DMS153 (cell line): ENCODE measurements around the gene ZNRF3.
"Not testable (repeated sequence)": the region's sequence is repeated elsewhere in the genome, so short reads cannot be mapped to it uniquely, and the experiment has no call there.

ENCODE experiments used
- DNase-seq: peaks from one replicate; lab custom pipeline; 2025; lab: John Stamatoyannopoulos, UW

The ZNRF3 gene

GRCh38 chr22:28882878-28883656 lies at the start of gene ZNRF3:
Gene ZNRF3, plus strand, starts transcription at chr22:28883572. Its CDS starts 195 bp downstream, at chr22:28883767.
- DNase-seq: peak; percentile 77

GRCh38 chr22:28835630-28836189 lies 47.7 kb upstream of the ZNRF3 start:
- DNase-seq: no peak

GRCh38 chr22:28837640-28838039 lies 45.7 kb upstream of the ZNRF3 start:
- DNase-seq: no peak

- DNase-seq: no peak
These were observed 44.4 kb upstream of the ZNRF3 start for GRCh38 chr22:28838971-28839370.

GRCh38 chr22:28841111-28841510 lies 42.3 kb upstream of the ZNRF3 start:
- DNase-seq: no peak

- no peak for DNase-seq
These were observed 39.7 kb upstream of the ZNRF3 start for GRCh38 chr22:28843633-28844032.

GRCh38 chr22:28844277-28844676 lies 39.1 kb upstream of the ZNRF3 start:
- DNase-seq: not testable (repeated sequence)

GRCh38 chr22:28846994-28847393 lies 36.4 kb upstream of the ZNRF3 start:
- DNase-seq: no peak

GRCh38 chr22:28855355-28856094 lies 27.8 kb upstream of the ZNRF3 start:
- DNase-seq: peak; percentile 63

GRCh38 chr22:28856095-28856455 lies 27.3 kb upstream of the ZNRF3 start:
- no peak for DNase-seq

GRCh38 chr22:28857288-28857687 lies 26.1 kb upstream of the ZNRF3 start:
- no peak for DNase-seq

GRCh38 chr22:28864878-28865596 lies 18.3 kb upstream of the ZNRF3 start:
- DNase-seq: no peak

- peak; percentile 5 for DNase-seq
These were observed 16.2 kb upstream of the ZNRF3 start for GRCh38 chr22:28867191-28867590.

GRCh38 chr22:28868389-28868788 lies 15.0 kb upstream of the ZNRF3 start:
- DNase-seq: not testable (repeated sequence)

GRCh38 chr22:28869736-28870135 lies 13.6 kb upstream of the ZNRF3 start:
- DNase-seq: no peak

- DNase-seq: no peak
These were observed 10.0 kb upstream of the ZNRF3 start for GRCh38 chr22:28873183-28873963.

- DNase-seq: no peak
These were observed 9.3 kb upstream of the ZNRF3 start for GRCh38 chr22:28874061-28874460.

- no peak for DNase-seq
These were observed 8.5 kb upstream of the ZNRF3 start for GRCh38 chr22:28874811-28875320.

GRCh38 chr22:28882545-28882877 lies 861 bp upstream of the ZNRF3 start:
- DNase-seq: no peak

- DNase-seq: no peak
These were observed 215 bp downstream of the ZNRF3 start for GRCh38 chr22:28883657-28883916.

GRCh38 chr22:28883917-28884746 lies 760 bp downstream of the ZNRF3 start:
- DNase-seq: no peak
